GM21447 (cell line): ENCODE results near the gene PRELID1.
A peak's percentile ranks its signal among the peaks of the same experiment; 100 is the strongest.
"Not testable (repeated sequence)": the region's sequence is repeated elsewhere in the genome, so short reads cannot be mapped to it uniquely, and the experiment has no call there.

Experiments
- ATAC-seq: cut with Tn5 transposase; IDR thresholded peaks from one replicate; pipeline ENCODE4 v1.9.1; 2021; ENCODE audit not compliant: unreplicated experiment

Gene PRELID1

GRCh38 chr5:177334781-177335700 is 31.4 kb downstream of the PRELID1 start:
- no peak for ATAC-seq

- ATAC-seq = no peak
These were observed 32.1 kb downstream of the PRELID1 start for GRCh38 chr5:177335701-177336065.

GRCh38 chr5:177336112-177336511 is 32.5 kb downstream of the PRELID1 start:
- no peak for ATAC-seq

GRCh38 chr5:177336603-177337494 is 33.2 kb downstream of the PRELID1 start:
- no peak for ATAC-seq

GRCh38 chr5:177338251-177339106 is 34.9 kb downstream of the PRELID1 start:
- ATAC-seq = no peak

GRCh38 chr5:177339107-177339638 is 35.6 kb downstream of the PRELID1 start:
- no peak for ATAC-seq

GRCh38 chr5:177343000-177343399 is 39.4 kb downstream of the PRELID1 start:
- not testable (repeated sequence) for ATAC-seq

- no peak for ATAC-seq
These were observed 40.2 kb downstream of the PRELID1 start for GRCh38 chr5:177343777-177344176.

- no peak for ATAC-seq
These were observed 41.3 kb downstream of the PRELID1 start for GRCh38 chr5:177344891-177345290.

- no peak for ATAC-seq
These were observed 43.2 kb downstream of the PRELID1 start for GRCh38 chr5:177346820-177347219.

GRCh38 chr5:177347699-177348098 is 44.1 kb downstream of the PRELID1 start:
- ATAC-seq = no peak

- no peak for ATAC-seq
These were observed 45.7 kb downstream of the PRELID1 start for GRCh38 chr5:177349362-177349647.

- ATAC-seq = no peak
These were observed 46.2 kb downstream of the PRELID1 start for GRCh38 chr5:177349762-177350161.

GRCh38 chr5:177350776-177351391 is 47.3 kb downstream of the PRELID1 start:
- no peak for ATAC-seq

- peak; percentile 96 for ATAC-seq
These were observed 48.1 kb downstream of the PRELID1 start, which contains the start of gene LMAN2 for GRCh38 chr5:177351392-177352329. TSS of gene LMAN2 (minus strand) at chr5:177351668. CDS start at chr5:177351647, 21 bp downstream.

GRCh38 chr5:177353093-177353492 is 49.5 kb downstream of the PRELID1 start:
- no peak for ATAC-seq

GRCh38 chr5:177354256-177354655 is 50.7 kb downstream of the PRELID1 start:
- ATAC-seq = no peak

- no peak for ATAC-seq
These were observed 51.1 kb downstream of the PRELID1 start for GRCh38 chr5:177354711-177355110.
